H1 (cell line): Measurements from ENCODE around the gene MEIOSIN. TPM values are rescaled to one million over a fixed set of nuclear protein-coding genes. Genes with fewer than 3 reads are reported as not detected.

ENCODE experiments used
- ATF3 ChIP-seq: IDR thresholded peaks from 2 replicates; pipeline ENCODE4 v1.6.1; 2011; ENCODE audit warnings: low read depth, mild to moderate bottlenecking, low read length; ENCODE audit not compliant: insufficient read depth
- CHD7 ChIP-seq: fragments of 300-600 bp; sonication (generic); IDR thresholded peaks from 2 replicates; pipeline ENCODE4 v1.7.1; 2012; ENCODE audit warnings: low read length, moderate library complexity, mild to moderate bottlenecking, inconsistent platforms; ENCODE audit not compliant: insufficient replicate concordance
- HDAC2 ChIP-seq, 2 experiments: fragments of 300-600 bp in 1 of 2; sonication (generic) in 1 of 2; IDR thresholded peaks; 2 replicates each; pipeline ENCODE4 v1.6.1; 2011 to 2012; ENCODE audit warnings: low read depth in 2 of 2, low read length in 2 of 2, mild to moderate bottlenecking in 2 of 2, moderate library complexity in 2 of 2, borderline replicate concordance in 1 of 2, inconsistent platforms in 1 of 2
- MAX ChIP-seq: IDR thresholded peaks from 2 replicates; pipeline ENCODE4 v1.6.1; 2012; ENCODE audit warnings: inconsistent platforms
- RAD21 ChIP-seq, 2 experiments: IDR thresholded peaks in 1 of 2; conservative IDR thresholded peaks in 1 of 2; 2 replicates each; pipeline ENCODE4 v1.6.1; 2011; ENCODE audit warnings: low read depth in 2 of 2, low read length in 2 of 2, improper control_type of control experiment in 1 of 2, inconsistent platforms in 1 of 2, mild to moderate bottlenecking in 1 of 2, moderate library complexity in 1 of 2
- TBP ChIP-seq: IDR thresholded peaks from 2 replicates; pipeline ENCODE4 v1.6.1; 2011; ENCODE audit warnings: low read depth, low read length, improper control_type of control experiment
- polyA plus RNA-seq, 7 experiments: library from polyadenylated mRNA; depleted of rRNA in 3 of 7; stranded (reverse) in 5 of 7; unstranded in 2 of 7; fragments of >200 nt in 5 of 7; fragments of 200-250 nt in 2 of 7; gene quantifications; 1 replicate in 5 of 7; 2 replicates in 1 of 7; 4 replicates in 1 of 7; pipeline versions ENCODE4 v1.2.1 to v1.2.3, GENCODE V29; 2011 to 2013; ENCODE audit warnings: missing spikeins in 2 of 7, mixed read lengths in 2 of 7
- total RNA-seq: library from RNA; stranded (reverse); fragmentation: NEBNext Ultra II Directional; extraction: Animal tissue kit (Norgen Biotek cat#: 25700); gene quantifications from 2 replicates; pipeline ENCODE4 v1.2.1, GENCODE V29; 2021

The MEIOSIN gene
- total and polyA plus RNA-seq, 2 of the 8 experiments (the other 6 are each of a cell fraction or from before 2014, with no cell fraction given) = 0.11 TPM; not detected in 1

DNA sequence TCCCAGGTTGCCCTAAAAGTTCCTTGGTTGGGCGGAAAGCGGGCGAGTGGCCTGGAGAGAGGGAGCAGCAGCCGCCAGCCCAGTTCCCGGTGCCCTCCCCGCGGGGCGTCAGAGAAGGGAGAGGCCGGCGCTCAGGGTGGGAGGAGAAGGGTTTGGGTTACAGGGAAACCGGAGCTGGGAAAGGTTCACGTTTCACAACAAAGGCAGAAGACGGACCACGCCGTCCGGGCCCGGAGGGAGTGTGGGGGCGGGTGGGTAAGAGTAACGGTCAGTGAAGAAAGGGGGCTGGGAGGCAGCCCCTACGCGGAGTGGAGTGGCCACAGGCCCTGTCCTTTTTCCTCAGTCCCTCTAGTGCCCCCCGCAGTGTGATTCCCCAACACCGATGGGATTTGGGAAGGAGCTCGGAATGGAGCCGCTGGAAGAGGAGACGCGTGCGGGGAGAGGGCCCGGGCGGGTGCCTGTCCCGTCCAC, 34.2 kb downstream of the MEIOSIN start (continued):
- TF ChIP-seq CHD7 (no peak), RAD21 (IDR thresholded peaks at IDR 0.05 in 1 of 2, conservative IDR thresholded peaks at IDR 0.05 in 1 of 2; ENCODE audit: low read depth in 2 of 2, low read length in 2 of 2) (no peak), ATF3 (no peak), HDAC2 (IDR thresholded peaks at IDR 0.05; ENCODE audit: borderline replicate concordance in 1 of 2, low read depth in 2 of 2, low read length in 2 of 2) (0 out of 4 replicates have a peak, but pooled peaks of 1 of the 2 experiments have one; percentile 38), MAX (peak; percentile 48; the same call in 1 of the 2 replicates), TBP (peak; percentile 7; the same call in 1 of the 2 replicates)
